Measurements from ENCODE around the gene P2RX2.

Gene P2RX2

GRCh38 chr12:132640936-132641335 lies 22.4 kb downstream of the P2RX2 start:
- TF ChIP-seq, protein P1, sequence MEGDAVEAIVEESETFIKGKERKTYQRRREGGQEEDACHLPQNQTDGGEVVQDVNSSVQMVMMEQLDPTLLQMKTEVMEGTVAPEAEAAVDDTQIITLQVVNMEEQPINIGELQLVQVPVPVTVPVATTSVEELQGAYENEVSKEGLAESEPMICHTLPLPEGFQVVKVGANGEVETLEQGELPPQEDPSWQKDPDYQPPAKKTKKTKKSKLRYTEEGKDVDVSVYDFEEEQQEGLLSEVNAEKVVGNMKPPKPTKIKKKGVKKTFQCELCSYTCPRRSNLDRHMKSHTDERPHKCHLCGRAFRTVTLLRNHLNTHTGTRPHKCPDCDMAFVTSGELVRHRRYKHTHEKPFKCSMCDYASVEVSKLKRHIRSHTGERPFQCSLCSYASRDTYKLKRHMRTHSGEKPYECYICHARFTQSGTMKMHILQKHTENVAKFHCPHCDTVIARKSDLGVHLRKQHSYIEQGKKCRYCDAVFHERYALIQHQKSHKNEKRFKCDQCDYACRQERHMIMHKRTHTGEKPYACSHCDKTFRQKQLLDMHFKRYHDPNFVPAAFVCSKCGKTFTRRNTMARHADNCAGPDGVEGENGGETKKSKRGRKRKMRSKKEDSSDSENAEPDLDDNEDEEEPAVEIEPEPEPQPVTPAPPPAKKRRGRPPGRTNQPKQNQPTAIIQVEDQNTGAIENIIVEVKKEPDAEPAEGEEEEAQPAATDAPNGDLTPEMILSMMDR (IDR thresholded peaks at IDR 0.05; ENCODE audit: low read depth, low read length): no peak
- no peak overlapping the region for H3K4me3 ChIP-seq (ENCODE audit: low read depth, low read length)
- no peak for DNase-seq (ENCODE audit: low read depth, low spot score)
- in situ Hi-C loops (cut with HindIII; ENCODE audit: low sequenced_read_pairs): no loop called here

DNA sequence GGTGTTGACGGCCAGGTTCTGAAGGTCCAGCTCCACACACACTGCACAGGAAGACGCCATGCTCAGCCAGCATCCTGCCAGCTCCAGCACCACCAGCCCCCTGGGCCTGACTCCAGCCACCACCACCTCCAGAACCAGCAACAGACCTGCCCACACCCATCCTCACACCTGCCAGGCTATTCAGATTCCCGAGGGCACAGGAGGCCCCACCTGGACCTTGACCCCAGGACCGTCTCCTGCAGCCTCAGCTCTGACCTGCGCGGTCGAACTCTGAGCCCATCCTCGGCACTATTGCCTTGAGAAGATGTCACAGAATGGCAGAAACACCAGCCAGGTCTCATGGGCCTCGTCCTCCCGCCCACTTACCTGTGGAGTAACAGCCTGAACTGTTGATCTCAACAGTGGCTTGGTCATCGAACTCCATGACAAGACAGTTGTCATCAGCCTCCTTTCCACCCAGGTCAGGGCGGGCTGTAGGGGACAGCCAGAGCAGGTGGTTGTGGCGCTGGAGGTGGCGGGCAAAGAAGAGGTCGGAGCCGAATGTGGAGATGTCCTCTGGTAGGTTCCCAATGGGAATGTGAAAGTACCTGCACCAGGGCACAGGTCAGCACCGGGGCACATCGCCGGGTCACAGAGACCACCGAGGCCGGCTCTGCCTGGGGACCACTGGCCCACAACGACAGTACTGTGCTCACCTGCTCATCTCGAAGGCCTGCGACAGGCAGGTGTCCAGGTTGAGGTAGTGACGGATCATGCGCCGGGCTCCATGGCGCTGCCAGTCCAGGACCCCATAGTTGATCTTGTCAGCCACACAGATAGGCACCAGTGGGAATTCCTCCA lies 23.5 kb downstream of the P2RX2 start:
- no peak for DNase-seq (ENCODE audit: low read depth, low spot score)
- TF ChIP-seq, protein P1 (IDR thresholded peaks at IDR 0.05; ENCODE audit: low read depth, low read length): no peak
- H3K4me3 ChIP-seq (ENCODE audit: low read depth, low read length): no peak overlapping the region
- in situ Hi-C loops (cut with HindIII; ENCODE audit: low sequenced_read_pairs): no loop called here

GRCh38 chr12:132642846-132643835 lies 24.6 kb downstream of the P2RX2 start:
- TF ChIP-seq, protein P1 (IDR thresholded peaks at IDR 0.05; ENCODE audit: low read depth, low read length): no peak
- H3K4me3 ChIP-seq (ENCODE audit: low read depth, low read length): no peak overlapping the region
- no peak for DNase-seq (ENCODE audit: low read depth, low spot score)
- in situ Hi-C loops (cut with HindIII; ENCODE audit: low sequenced_read_pairs): no loop called here

DNA sequence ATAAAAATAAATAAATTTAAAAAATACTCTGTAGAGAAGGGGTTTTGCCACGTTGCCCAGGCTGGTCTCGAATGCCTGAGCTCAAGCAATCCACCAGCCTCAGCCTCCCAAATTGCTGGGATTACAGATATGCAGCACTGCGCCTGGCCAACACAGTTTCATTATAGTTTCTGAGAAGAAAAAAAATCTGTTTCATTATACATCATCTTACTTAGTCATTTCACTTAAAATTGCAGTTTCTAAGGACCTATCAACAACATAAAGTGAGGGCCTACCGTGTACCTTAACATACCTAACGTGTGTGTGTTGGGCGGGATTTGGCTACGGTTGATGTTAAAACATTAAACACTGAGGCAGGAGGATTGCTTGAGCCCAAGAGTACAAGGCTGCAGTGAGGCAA lies 28.3 kb downstream of the P2RX2 start:
- no peak for DNase-seq (ENCODE audit: low read depth, low spot score)
- in situ Hi-C loops (cut with HindIII; ENCODE audit: low sequenced_read_pairs): no loop called here
- no peak overlapping the region for H3K4me3 ChIP-seq (ENCODE audit: low read depth, low read length)
- TF ChIP-seq, protein P1 (IDR thresholded peaks at IDR 0.05; ENCODE audit: low read depth, low read length): no peak

GRCh38 chr12:132647858-132648257 lies 29.3 kb downstream of the P2RX2 start:
- no peak for DNase-seq (ENCODE audit: low read depth, low spot score)
- in situ Hi-C loops (cut with HindIII; ENCODE audit: low sequenced_read_pairs): no loop called here

More at GRCh38 chr12:132647858-132648257, 29.3 kb downstream of the P2RX2 start:
- no peak overlapping the region for H3K4me3 ChIP-seq (ENCODE audit: low read depth, low read length)
- TF ChIP-seq, protein P1 (IDR thresholded peaks at IDR 0.05; ENCODE audit: low read depth, low read length): no peak
